Ramos (cell line): ENCODE measurements around the gene SLC22A15.

Experiments used
- in situ Hi-C: fragments of 300-500 bp; cut with MboI; formaldehyde crosslinking; loops from one replicate; pipeline ENCODE4 v1.14.3; 2022; ENCODE audit warnings: low sequenced_read_pairs; ENCODE audit not compliant: unreplicated experiment

SLC22A15 gene

GRCh38 chr1:116096013-116096618, 119.8 kb downstream of the SLC22A15 start:
- in situ Hi-C loops: no loop called here

GRCh38 chr1:116097626-116098025, 121.3 kb downstream of the SLC22A15 start:
- in situ Hi-C loops: no loop called here

GRCh38 chr1:116099379-116099778, 123.1 kb downstream of the SLC22A15 start:
- in situ Hi-C loops: no loop called here

GRCh38 chr1:116099919-116100318, 123.6 kb downstream of the SLC22A15 start:
- in situ Hi-C loops: no loop called here

- in situ Hi-C loops: no loop called here
These were observed 128.4 kb downstream of the SLC22A15 start for GRCh38 chr1:116104667-116105066.

- in situ Hi-C loops: no loop called here
These were observed 129.7 kb downstream of the SLC22A15 start for GRCh38 chr1:116105996-116106395.

GRCh38 chr1:116106646-116107045, 130.3 kb downstream of the SLC22A15 start:
- in situ Hi-C loops: no loop called here

- in situ Hi-C loops: no loop called here
These were observed 131.1 kb downstream of the SLC22A15 start for GRCh38 chr1:116107371-116107770.

GRCh38 chr1:116110567-116111523, 134.5 kb downstream of the SLC22A15 start, which contains the start of gene MAB21L3:
MAB21L3 (plus strand) TSS chr1:116111399; CDS start chr1:116112616, 1,217 bp downstream.
- in situ Hi-C loops: no loop called here

GRCh38 chr1:116111524-116112021, 135.3 kb downstream of the SLC22A15 start:
- in situ Hi-C loops: no loop called here

GRCh38 chr1:116112388-116113140, 136.3 kb downstream of the SLC22A15 start:
- in situ Hi-C loops: no loop called here

GRCh38 chr1:116113615-116114014, 137.3 kb downstream of the SLC22A15 start:
- in situ Hi-C loops: no loop called here

- in situ Hi-C loops: no loop called here
These were observed 139.4 kb downstream of the SLC22A15 start for GRCh38 chr1:116115476-116116439.

GRCh38 chr1:116118471-116118870, 142.2 kb downstream of the SLC22A15 start:
- in situ Hi-C loops: no loop called here
